HEK293 (cell line): ENCODE results near the gene DEDD.
A peak's percentile ranks its signal among the peaks of the same experiment; 100 is the strongest.

ENCODE experiments used
- CTCF ChIA-PET: fragments of 350-600 bp; formaldehyde crosslinking; extraction: SDS; loops from one replicate; lab custom pipeline; 2021; ENCODE audit warnings: antibody characterized with exemption; lab: Yijun Ruan, JAX
- POLR2A ChIA-PET: fragments of 300-600 bp; formaldehyde crosslinking; extraction: SDS; loops from one replicate; lab custom pipeline; 2020; ENCODE audit warnings: antibody characterized with exemption, inconsistent platforms; lab: Yijun Ruan, JAX
- H3K27ac ChIP-seq: fragments of 200-500 bp; sonication (Bioruptor generic); 2 replicates; pipeline ENCODE4 v1.5.1; 2014; ENCODE audit warnings: low read depth, low read length, control low read depth, inconsistent platforms; ENCODE audit errors: extremely low read depth
- H3K36me3 ChIP-seq, 2 experiments: fragments of 200-500 bp in 1 of 2; sonication (Bioruptor generic) in 1 of 2; 1 replicate in 1 of 2; 2 replicates in 1 of 2; pipeline ENCODE4 v1.5.1; 2014 to 2017; ENCODE audit warnings: inconsistent platforms in 2 of 2, low read length in 2 of 2; ENCODE audit not compliant: control insufficient read depth in 2 of 2, insufficient read depth in 1 of 2
- H3K4me1 ChIP-seq: fragments of 200-500 bp; sonication (Bioruptor generic); 2 replicates; pipeline ENCODE4 v1.5.1; 2014; ENCODE audit warnings: mild to moderate bottlenecking, low read length, inconsistent platforms; ENCODE audit not compliant: control insufficient read depth, insufficient read depth
- H3K4me3 ChIP-seq: 2 replicates; pipeline ENCODE4 v1.5.1; 2011; ENCODE audit warnings: low read depth, mild to moderate bottlenecking, control low read depth, low read length, moderate library complexity
- H3K9me3 ChIP-seq: fragments of 200-500 bp; sonication (Bioruptor generic); 2 replicates; pipeline ENCODE4 v1.5.1; 2014; ENCODE audit warnings: low read depth, low read length, inconsistent platforms; ENCODE audit not compliant: control insufficient read depth, insufficient read depth
- GLI2 ChIP-seq: fragments of 450-650 bp; formaldehyde crosslinking; IDR thresholded peaks from 2 replicates; pipeline ENCODE4; 2017; ENCODE audit warnings: missing biosample characterization, missing genetic modification characterization, low read depth, borderline replicate concordance
- KLF10 ChIP-seq: fragments of 450-650 bp; IDR thresholded peaks from 2 replicates; pipeline ENCODE4 v1.5.1; 2018; ENCODE audit warnings: missing biosample characterization, mild to moderate bottlenecking, missing genetic modification characterization
- OSR2 ChIP-seq: fragments of 450-650 bp; formaldehyde crosslinking; IDR thresholded peaks from 2 replicates; pipeline ENCODE4 v1.5.1; 2016; ENCODE audit warnings: missing biosample characterization, missing genetic modification characterization
- PRDM1 ChIP-seq: fragments of 450-650 bp; formaldehyde crosslinking; IDR thresholded peaks from 2 replicates; pipeline ENCODE4; 2016; ENCODE audit warnings: missing biosample characterization, missing genetic modification characterization
- SALL2 ChIP-seq: fragments of 450-650 bp; formaldehyde crosslinking; IDR thresholded peaks from 2 replicates; pipeline ENCODE4 v1.5.0; 2017; ENCODE audit warnings: missing biosample characterization, mild to moderate bottlenecking, missing genetic modification characterization, borderline replicate concordance
- SETDB1 ChIP-seq: IDR thresholded peaks from one replicate; pipeline ENCODE4 v1.6.1; 2017; ENCODE audit warnings: mild to moderate bottlenecking, low read length, moderate library complexity, mixed read lengths; ENCODE audit not compliant: insufficient read length
- YY1 ChIP-seq: fragments of 450-650 bp; formaldehyde crosslinking; IDR thresholded peaks from 2 replicates; pipeline ENCODE4 v1.5.1; 2018; ENCODE audit warnings: missing biosample characterization, missing genetic modification characterization
- ZNF10 ChIP-seq: fragments of 450-650 bp; formaldehyde crosslinking; IDR thresholded peaks from 2 replicates; pipeline ENCODE4 v1.5.1; 2017; ENCODE audit warnings: missing biosample characterization, missing genetic modification characterization
- ZNF292 ChIP-seq: fragments of 450-650 bp; formaldehyde crosslinking; IDR thresholded peaks from 2 replicates; pipeline ENCODE4 v1.5.1; 2016; ENCODE audit warnings: low read depth, missing biosample characterization, missing genetic modification characterization, borderline replicate concordance
- ZNF366 ChIP-seq: fragments of 450-650 bp; formaldehyde crosslinking; conservative IDR thresholded peaks from 2 replicates; pipeline ENCODE4 v1.5.1; 2016; ENCODE audit warnings: missing biosample characterization, missing genetic modification characterization
- ZNF391 ChIP-seq: fragments of 450-650 bp; formaldehyde crosslinking; IDR thresholded peaks from 2 replicates; pipeline ENCODE4 v1.5.1; 2016; ENCODE audit warnings: low read depth, missing biosample characterization, missing genetic modification characterization, borderline replicate concordance
- ZNF404 ChIP-seq: fragments of 450-650 bp; formaldehyde crosslinking; IDR thresholded peaks from 2 replicates; pipeline ENCODE4 v1.5.1; 2017; ENCODE audit warnings: missing biosample characterization, missing genetic modification characterization
- ZNF423 ChIP-seq: fragments of 450-650 bp; formaldehyde crosslinking; IDR thresholded peaks from 2 replicates; pipeline ENCODE4 v1.5.1; 2016; ENCODE audit warnings: missing biosample characterization, missing genetic modification characterization
- ZNF530 ChIP-seq: fragments of 450-650 bp; formaldehyde crosslinking; IDR thresholded peaks from 2 replicates; pipeline ENCODE4 v1.5.1; 2016; ENCODE audit warnings: low read depth, missing biosample characterization, missing genetic modification characterization
- ZNF561 ChIP-seq: fragments of 450-650 bp; IDR thresholded peaks from 2 replicates; pipeline ENCODE4 v1.5.1; 2018; ENCODE audit warnings: missing biosample characterization, missing genetic modification characterization, borderline replicate concordance
- ZNF768 ChIP-seq: fragments of 450-650 bp; formaldehyde crosslinking; IDR thresholded peaks from 2 replicates; pipeline ENCODE4 v1.5.1; 2018; ENCODE audit warnings: missing biosample characterization, mild to moderate bottlenecking, missing genetic modification characterization
- ZSCAN16 ChIP-seq: fragments of 450-650 bp; formaldehyde crosslinking; IDR thresholded peaks from 2 replicates; pipeline ENCODE4 v1.5.1; 2016; ENCODE audit warnings: missing biosample characterization, missing genetic modification characterization
- TF ChIP-seq, protein P1 (sequence below): fragments of 450-650 bp; formaldehyde crosslinking; conservative IDR thresholded peaks from 2 replicates; pipeline ENCODE4 v1.5.1; 2016; ENCODE audit warnings: low read depth, missing biosample characterization, missing genetic modification characterization
- TF ChIP-seq, protein P2 (sequence below): fragments of 450-650 bp; formaldehyde crosslinking; IDR thresholded peaks from 2 replicates; pipeline ENCODE4; 2016; ENCODE audit warnings: missing biosample characterization, missing genetic modification characterization
- TF ChIP-seq, protein P3 (sequence below): fragments of 450-650 bp; formaldehyde crosslinking; IDR thresholded peaks from 2 replicates; pipeline ENCODE4 v1.5.1; 2016; ENCODE audit warnings: missing biosample characterization, missing genetic modification characterization
- TF ChIP-seq, protein P4 (sequence below): fragments of 450-650 bp; formaldehyde crosslinking; IDR thresholded peaks from 2 replicates; pipeline ENCODE4 v1.5.1; 2016; ENCODE audit warnings: missing biosample characterization, missing genetic modification characterization
- TF ChIP-seq, protein P5 (sequence below): fragments of 450-650 bp; formaldehyde crosslinking; IDR thresholded peaks from 2 replicates; pipeline ENCODE4 v1.5.1; 2017; ENCODE audit warnings: missing biosample characterization, missing genetic modification characterization

Gene DEDD

DNA sequence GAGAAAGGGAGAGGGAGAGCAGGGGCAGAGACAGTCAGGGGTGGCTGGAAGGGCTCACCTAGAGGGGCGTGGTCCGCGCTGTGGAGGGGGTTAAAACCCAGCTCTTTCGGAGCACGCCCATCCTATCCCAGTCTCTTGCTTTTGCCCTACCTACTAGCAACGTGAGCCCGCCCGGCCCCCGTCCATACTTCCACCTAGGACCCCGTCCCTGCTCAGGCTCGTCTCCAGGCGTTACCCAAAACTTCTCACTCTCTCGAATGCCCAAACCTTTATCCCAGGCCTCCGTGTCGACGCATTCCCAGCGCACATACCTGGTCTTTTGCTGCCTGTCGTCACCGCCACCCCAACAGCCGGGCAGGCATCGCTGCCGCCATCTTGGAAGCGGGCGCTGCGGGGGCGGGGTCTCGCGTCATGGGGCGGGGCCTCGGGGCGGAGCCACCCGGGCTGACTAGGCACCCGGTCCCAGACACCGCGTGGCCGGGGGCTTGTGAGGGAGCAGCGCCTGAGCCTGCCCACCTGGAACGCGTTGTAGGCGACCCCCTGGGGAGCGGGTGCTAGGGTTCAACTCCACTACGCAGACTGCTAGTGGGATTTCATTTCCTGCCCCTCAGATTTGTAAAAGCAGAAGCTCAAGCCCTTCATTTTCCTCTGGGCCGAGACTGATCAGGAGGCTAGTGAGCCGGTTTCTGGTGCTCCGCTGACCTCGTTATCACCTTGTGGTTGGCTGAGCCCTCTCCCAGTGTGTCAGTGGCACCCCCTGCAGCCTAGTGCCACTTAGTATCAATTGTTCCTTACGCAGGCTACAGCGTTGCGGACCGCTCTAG, 44.9 kb upstream of the DEDD start, which contains the start of gene B4GALT3 (continued):
- TF ChIP-seq, protein P1, sequence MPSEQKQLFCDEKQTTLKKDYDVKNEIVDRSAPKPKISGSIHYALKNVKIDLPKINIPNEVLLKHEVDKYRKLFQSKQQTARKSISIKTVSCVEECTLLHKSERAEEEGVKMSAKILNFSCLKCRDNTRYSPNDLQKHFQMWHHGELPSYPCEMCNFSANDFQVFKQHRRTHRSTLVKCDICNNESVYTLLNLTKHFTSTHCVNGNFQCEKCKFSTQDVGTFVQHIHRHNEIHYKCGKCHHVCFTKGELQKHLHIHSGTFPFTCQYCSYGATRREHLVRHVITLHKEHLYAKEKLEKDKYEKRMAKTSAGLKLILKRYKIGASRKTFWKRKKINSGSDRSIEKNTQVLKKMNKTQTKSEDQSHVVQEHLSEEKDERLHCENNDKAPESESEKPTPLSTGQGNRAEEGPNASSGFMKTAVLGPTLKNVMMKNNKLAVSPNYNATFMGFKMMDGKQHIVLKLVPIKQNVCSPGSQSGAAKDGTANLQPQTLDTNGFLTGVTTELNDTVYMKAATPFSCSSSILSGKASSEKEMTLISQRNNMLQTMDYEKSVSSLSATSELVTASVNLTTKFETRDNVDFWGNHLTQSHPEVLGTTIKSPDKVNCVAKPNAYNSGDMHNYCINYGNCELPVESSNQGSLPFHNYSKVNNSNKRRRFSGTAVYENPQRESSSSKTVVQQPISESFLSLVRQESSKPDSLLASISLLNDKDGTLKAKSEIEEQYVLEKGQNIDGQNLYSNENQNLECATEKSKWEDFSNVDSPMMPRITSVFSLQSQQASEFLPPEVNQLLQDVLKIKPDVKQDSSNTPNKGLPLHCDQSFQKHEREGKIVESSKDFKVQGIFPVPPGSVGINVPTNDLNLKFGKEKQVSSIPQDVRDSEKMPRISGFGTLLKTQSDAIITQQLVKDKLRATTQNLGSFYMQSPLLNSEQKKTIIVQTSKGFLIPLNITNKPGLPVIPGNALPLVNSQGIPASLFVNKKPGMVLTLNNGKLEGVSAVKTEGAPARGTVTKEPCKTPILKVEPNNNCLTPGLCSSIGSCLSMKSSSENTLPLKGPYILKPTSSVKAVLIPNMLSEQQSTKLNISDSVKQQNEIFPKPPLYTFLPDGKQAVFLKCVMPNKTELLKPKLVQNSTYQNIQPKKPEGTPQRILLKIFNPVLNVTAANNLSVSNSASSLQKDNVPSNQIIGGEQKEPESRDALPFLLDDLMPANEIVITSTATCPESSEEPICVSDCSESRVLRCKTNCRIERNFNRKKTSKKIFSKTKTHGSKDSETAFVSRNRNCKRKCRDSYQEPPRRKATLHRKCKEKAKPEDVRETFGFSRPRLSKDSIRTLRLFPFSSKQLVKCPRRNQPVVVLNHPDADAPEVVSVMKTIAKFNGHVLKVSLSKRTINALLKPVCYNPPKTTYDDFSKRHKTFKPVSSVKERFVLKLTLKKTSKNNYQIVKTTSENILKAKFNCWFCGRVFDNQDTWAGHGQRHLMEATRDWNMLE (tag by site-specific recombination) = no peak
- no peak for TF ChIP-seq SALL2 (tag by site-specific recombination)
- peak; percentile 78 for TF ChIP-seq OSR2
- peak; percentile 87 for TF ChIP-seq ZSCAN16 (tag by site-specific recombination)
- TF ChIP-seq GLI2 = no peak
- TF ChIP-seq ZNF768 (tag by site-specific recombination) = no peak
- TF ChIP-seq ZNF391 (tag by site-specific recombination) = peak; percentile 21; the same call in 1 of the 2 replicates
- peak; percentile 83; the same call in 1 of the 2 replicates for TF ChIP-seq ZNF561 (tag by site-specific recombination)
- TF ChIP-seq, protein P2, sequence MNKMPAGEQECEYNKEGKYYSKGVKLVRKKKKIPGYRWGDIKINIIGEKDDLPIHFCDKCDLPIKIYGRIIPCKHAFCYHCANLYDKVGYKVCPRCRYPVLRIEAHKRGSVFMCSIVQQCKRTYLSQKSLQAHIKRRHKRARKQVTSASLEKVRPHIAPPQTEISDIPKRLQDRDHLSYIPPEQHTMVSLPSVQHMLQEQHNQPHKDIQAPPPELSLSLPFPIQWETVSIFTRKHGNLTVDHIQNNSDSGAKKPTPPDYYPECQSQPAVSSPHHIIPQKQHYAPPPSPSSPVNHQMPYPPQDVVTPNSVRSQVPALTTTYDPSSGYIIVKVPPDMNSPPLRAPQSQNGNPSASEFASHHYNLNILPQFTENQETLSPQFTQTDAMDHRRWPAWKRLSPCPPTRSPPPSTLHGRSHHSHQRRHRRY (tag by site-specific recombination) = no peak
- TF ChIP-seq ZNF292 (tag by site-specific recombination) = no peak
- peak; percentile 86 for TF ChIP-seq KLF10
- TF ChIP-seq ZNF404 (tag by site-specific recombination) = no peak
- TF ChIP-seq, protein P3, sequence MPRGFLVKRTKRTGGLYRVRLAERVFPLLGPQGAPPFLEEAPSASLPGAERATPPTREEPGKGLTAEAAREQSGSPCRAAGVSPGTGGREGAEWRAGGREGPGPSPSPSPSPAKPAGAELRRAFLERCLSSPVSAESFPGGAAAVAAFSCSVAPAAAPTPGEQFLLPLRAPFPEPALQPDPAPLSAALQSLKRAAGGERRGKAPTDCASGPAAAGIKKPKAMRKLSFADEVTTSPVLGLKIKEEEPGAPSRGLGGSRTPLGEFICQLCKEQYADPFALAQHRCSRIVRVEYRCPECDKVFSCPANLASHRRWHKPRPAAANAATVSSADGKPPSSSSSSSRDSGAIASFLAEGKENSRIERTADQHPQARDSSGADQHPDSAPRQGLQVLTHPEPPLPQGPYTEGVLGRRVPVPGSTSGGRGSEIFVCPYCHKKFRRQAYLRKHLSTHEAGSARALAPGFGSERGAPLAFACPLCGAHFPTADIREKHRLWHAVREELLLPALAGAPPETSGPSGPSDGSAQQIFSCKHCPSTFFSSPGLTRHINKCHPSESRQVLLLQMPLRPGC = peak; percentile 23; the same call in 1 of the 2 replicates
- TF ChIP-seq ZNF423 (tag by site-specific recombination) = peak; percentile 99
- peak; percentile 22 for TF ChIP-seq SETDB1
- TF ChIP-seq YY1 (tag by site-specific recombination) = peak; percentile 97
- TF ChIP-seq, all 188 proteins: peak for 70

DNA sequence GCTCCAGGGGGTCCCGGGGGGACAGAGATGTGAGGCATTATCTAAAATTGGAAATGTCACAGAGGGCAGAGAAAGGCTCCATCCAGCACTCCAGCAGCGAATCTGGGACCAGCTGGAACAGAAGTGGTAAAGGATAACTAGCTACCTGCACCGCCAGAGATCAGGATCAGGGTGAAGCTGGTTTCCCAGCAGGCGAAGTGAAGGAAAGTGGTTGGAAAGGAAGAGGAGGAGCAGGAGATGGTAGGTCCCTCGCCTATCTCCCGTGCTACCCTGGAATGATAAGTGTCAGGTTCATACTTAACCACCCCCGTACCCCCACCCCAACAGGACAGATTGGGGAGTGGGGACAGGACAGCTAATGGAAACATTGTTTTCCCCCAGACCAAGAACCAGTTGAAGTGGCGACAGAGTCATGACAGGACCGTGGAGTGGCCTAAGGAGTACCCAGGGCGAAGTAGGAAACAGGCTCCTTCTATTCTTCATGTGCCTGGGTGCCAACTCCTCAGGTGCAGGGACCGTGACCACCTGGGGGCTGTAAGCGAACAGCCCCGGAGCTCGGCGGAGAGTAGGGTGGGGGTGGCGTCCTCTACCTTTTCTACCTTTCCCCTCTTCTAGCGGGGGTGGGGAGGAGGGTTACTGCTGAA, 44.1 kb upstream of the DEDD start:
- CTCF ChIA-PET = interaction anchor here (0.7 to 2.9 kb wide), 5 partner anchors 10 to 205 kb away, joined by 3 to 23 read pairs (median 4); partner anchors contain the start of gene PPOX
- POLR2A ChIA-PET = interaction anchor here (0.9 to 3.3 kb wide), 7 partner anchors 10 to 131 kb away, joined by 3 to 39 read pairs (median 5); partner anchors contain the start of genes NDUFS2, PPOX, TOMM40L and USF1
- H3K27ac ChIP-seq = no peak overlapping the region; the same call in 1 of the 2 replicates
- TF ChIP-seq, protein P4, sequence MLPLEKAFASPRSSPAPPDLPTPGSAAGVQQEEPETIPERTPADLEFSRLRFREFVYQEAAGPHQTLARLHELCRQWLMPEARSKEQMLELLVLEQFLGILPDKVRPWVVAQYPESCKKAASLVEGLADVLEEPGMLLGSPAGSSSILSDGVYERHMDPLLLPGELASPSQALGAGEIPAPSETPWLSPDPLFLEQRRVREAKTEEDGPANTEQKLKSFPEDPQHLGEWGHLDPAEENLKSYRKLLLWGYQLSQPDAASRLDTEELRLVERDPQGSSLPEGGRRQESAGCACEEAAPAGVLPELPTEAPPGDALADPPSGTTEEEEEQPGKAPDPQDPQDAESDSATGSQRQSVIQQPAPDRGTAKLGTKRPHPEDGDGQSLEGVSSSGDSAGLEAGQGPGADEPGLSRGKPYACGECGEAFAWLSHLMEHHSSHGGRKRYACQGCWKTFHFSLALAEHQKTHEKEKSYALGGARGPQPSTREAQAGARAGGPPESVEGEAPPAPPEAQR (tag by site-specific recombination) = no peak
- TF ChIP-seq ZNF10 (tag by site-specific recombination) (peak; percentile 85), PRDM1 (tag by site-specific recombination) (peak; percentile 90), ZNF366 (tag by site-specific recombination) (peak; percentile 48), ZNF530 (tag by site-specific recombination) (no peak)
- TF ChIP-seq, protein P5, sequence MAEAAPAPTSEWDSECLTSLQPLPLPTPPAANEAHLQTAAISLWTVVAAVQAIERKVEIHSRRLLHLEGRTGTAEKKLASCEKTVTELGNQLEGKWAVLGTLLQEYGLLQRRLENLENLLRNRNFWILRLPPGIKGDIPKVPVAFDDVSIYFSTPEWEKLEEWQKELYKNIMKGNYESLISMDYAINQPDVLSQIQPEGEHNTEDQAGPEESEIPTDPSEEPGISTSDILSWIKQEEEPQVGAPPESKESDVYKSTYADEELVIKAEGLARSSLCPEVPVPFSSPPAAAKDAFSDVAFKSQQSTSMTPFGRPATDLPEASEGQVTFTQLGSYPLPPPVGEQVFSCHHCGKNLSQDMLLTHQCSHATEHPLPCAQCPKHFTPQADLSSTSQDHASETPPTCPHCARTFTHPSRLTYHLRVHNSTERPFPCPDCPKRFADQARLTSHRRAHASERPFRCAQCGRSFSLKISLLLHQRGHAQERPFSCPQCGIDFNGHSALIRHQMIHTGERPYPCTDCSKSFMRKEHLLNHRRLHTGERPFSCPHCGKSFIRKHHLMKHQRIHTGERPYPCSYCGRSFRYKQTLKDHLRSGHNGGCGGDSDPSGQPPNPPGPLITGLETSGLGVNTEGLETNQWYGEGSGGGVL (tag by site-specific recombination) = 0 out of 2 replicates have a peak, but pooled peaks have one; percentile 67
- H3K36me3 ChIP-seq = peaks cover 13 to 45% of the 10 kb centered on the region in 2 experiments; a peak in 2 of 3 replicates
- H3K9me3 ChIP-seq = no peaks in the 10 kb centered on the region
- peak overlapping the region; percentile 88 for H3K4me3 ChIP-seq
- no peaks in the 10 kb centered on the region for H3K4me1 ChIP-seq
